Activated CD8-positive, alpha-beta T cell treated with anti-CD3 and anti-CD28 coated beads for 36 hours (primary cell): Measurements from ENCODE around the gene ARMC5. TPM values are rescaled to one million over a fixed set of nuclear protein-coding genes. Genes with fewer than 3 reads are reported as not detected.

ENCODE experiments used
- ATAC-seq: fragments of 200-7000 bp; cut with Tn5 transposase; one replicate; pipeline ENCODE4 v1.10.0; 2021; ENCODE audit warnings: mild to moderate bottlenecking, moderate library complexity
- CTCF ChIA-PET: fragments of 350-600 bp; sonication (Branson Sonifier 250); formaldehyde crosslinking; loops from one replicate; lab custom pipeline; 2021; ENCODE audit warnings: antibody characterized with exemption; lab: Charles Lee
- POLR2A ChIA-PET: fragments of 350-600 bp; sonication (Branson Sonifier 250); formaldehyde crosslinking; loops from one replicate; lab custom pipeline; 2021; ENCODE audit warnings: antibody characterized with exemption; lab: Charles Lee
- DNase-seq: peaks from one replicate; pipeline ENCODE4 v3.0.0-alpha.2; 2020
- H3K27ac Mint-ChIP-seq: one replicate; pipeline ENCODE4 v1.8.0; 2021; ENCODE audit warnings: mild to moderate bottlenecking, mixed read lengths
- H3K27me3 Mint-ChIP-seq: one replicate; pipeline ENCODE4 v1.8.0; 2021; ENCODE audit warnings: mixed read lengths
- H3K36me3 Mint-ChIP-seq: one replicate; pipeline ENCODE4 v1.8.0; 2021; ENCODE audit warnings: low read depth, mixed read lengths
- H3K4me1 Mint-ChIP-seq: one replicate; pipeline ENCODE4 v1.8.0; 2021; ENCODE audit warnings: low read depth, mixed read lengths
- H3K4me3 Mint-ChIP-seq: one replicate; pipeline ENCODE4 v1.8.0; 2021; ENCODE audit warnings: mild to moderate bottlenecking, moderate library complexity, mixed read lengths
- H3K9me3 Mint-ChIP-seq: one replicate; pipeline ENCODE4 v1.8.0; 2021; ENCODE audit warnings: mixed read lengths
- intact Hi-C: fragments of 100-400 bp; cut with micrococcal nuclease; formaldehyde crosslinking; loops from one replicate; pipeline ENCODE4 v1.10.0; 2022
- total RNA-seq, 2 experiments: library from RNA; stranded (reverse); gene quantifications; one replicate each; pipeline ENCODE4 v1.2.3, GENCODE V29; 2021
- TF ChIP-seq, protein P1 (sequence below): fragments of 200-600 bp; IDR thresholded peaks from one replicate; pipeline ENCODE4 v1.8.0; 2022; ENCODE audit warnings: antibody characterized with exemption, mild to moderate bottlenecking

The ARMC5 gene
- total RNA-seq, 2 experiments from 2014 or later = 8.2 to 10.0 TPM

DNA sequence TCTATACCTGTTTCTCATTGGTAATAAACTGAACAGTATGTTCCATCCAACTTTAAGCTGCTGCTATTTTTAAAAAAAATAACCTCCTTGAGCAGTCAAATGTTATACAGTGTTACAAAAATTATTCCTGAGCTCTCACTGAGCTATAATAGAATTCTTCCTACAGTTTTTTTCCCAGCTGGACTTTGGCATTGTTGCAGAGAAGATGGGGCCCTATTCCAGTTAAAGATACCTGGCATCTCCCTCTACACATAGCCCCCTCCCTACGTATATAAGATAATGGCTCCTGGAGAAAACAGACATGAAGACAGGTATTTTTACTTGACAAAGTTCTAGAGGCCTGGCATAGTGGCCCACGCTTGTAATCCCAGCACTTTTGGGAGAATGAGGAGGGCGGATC, 29.5 kb upstream of the ARMC5 start:
- Mint-ChIP-seq H3K9me3 (no peaks in the 10 kb centered on the region), H3K36me3 (no peaks in the 10 kb centered on the region), H3K4me3 (no peak overlapping the region), H3K4me1 (peaks cover 10% of the 10 kb centered on the region), H3K27ac (no peak overlapping the region), H3K27me3 (peaks cover 6% of the 10 kb centered on the region)
- POLR2A ChIA-PET = interaction anchor here (0.6 to 0.7 kb wide), 3 partner anchors 8 to 232 kb away, joined by 3 read pairs; partner anchors contain the start of gene ITGAD
- CTCF ChIA-PET = interaction anchor here (0.9 to 2.4 kb wide), 4 partner anchors 10 to 47 kb away, joined by 3 to 8 read pairs (median 5); no protein-coding TSS in a partner anchor
- ATAC-seq (no peak), DNase-seq (no peak)
- intact Hi-C loops = no loop called here
- TF ChIP-seq, protein P1, sequence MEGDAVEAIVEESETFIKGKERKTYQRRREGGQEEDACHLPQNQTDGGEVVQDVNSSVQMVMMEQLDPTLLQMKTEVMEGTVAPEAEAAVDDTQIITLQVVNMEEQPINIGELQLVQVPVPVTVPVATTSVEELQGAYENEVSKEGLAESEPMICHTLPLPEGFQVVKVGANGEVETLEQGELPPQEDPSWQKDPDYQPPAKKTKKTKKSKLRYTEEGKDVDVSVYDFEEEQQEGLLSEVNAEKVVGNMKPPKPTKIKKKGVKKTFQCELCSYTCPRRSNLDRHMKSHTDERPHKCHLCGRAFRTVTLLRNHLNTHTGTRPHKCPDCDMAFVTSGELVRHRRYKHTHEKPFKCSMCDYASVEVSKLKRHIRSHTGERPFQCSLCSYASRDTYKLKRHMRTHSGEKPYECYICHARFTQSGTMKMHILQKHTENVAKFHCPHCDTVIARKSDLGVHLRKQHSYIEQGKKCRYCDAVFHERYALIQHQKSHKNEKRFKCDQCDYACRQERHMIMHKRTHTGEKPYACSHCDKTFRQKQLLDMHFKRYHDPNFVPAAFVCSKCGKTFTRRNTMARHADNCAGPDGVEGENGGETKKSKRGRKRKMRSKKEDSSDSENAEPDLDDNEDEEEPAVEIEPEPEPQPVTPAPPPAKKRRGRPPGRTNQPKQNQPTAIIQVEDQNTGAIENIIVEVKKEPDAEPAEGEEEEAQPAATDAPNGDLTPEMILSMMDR = no peak

DNA sequence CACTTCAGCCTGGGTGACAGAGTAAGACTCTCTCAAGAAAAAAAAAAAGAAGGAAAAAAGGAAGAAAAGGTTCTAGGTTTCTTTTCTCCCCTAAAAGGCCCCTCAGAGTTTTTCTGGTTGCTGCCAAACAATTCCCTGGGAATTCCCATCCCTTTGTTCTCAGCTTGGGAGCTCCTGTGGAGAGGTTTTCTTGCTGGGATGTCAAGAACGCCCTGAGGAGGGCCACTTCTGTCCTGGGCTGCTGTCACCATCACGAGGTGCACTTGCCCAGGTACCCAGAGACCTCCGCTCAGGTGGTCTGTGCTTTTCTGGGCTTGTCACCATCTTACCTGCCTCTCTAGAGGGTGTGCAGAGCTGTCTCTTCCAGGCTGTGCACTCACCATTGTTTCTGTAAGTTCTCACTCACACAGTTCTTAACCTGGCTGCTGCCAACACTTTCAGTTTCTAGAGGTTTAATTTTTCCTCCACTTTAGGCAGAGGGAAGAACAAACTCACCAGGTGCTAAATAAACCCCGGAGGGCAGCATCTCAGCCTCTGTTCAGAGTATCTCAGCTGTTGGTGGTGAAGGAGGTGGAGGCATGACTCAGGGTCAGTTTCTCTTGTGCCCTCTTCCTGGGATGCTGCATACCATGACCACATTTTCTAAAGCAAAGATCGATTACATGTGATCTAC, 28.8 kb upstream of the ARMC5 start:
- Mint-ChIP-seq H3K9me3 (no peaks in the 10 kb centered on the region), H3K4me3 (no peak overlapping the region), H3K36me3 (no peaks in the 10 kb centered on the region), H3K27me3 (peaks cover 6% of the 10 kb centered on the region), H3K4me1 (peaks cover 10% of the 10 kb centered on the region), H3K27ac (no peak overlapping the region)
- CTCF ChIA-PET = interaction anchor here (0.9 to 3.1 kb wide), 4 partner anchors 10 to 48 kb away, joined by 3 to 12 read pairs (median 6); partner anchors contain the start of gene ZNF843
- intact Hi-C loops = no loop called here
- TF ChIP-seq, protein P1 = no peak
- DNase-seq (peak; percentile 28), ATAC-seq (peak; percentile 55)
- POLR2A ChIA-PET = interaction anchor here (0.6 to 2.0 kb wide), 4 partner anchors 9 to 37 kb away, joined by 3 to 4 read pairs (median 3); partner anchors contain the start of genes ITGAD and ZNF843

DNA sequence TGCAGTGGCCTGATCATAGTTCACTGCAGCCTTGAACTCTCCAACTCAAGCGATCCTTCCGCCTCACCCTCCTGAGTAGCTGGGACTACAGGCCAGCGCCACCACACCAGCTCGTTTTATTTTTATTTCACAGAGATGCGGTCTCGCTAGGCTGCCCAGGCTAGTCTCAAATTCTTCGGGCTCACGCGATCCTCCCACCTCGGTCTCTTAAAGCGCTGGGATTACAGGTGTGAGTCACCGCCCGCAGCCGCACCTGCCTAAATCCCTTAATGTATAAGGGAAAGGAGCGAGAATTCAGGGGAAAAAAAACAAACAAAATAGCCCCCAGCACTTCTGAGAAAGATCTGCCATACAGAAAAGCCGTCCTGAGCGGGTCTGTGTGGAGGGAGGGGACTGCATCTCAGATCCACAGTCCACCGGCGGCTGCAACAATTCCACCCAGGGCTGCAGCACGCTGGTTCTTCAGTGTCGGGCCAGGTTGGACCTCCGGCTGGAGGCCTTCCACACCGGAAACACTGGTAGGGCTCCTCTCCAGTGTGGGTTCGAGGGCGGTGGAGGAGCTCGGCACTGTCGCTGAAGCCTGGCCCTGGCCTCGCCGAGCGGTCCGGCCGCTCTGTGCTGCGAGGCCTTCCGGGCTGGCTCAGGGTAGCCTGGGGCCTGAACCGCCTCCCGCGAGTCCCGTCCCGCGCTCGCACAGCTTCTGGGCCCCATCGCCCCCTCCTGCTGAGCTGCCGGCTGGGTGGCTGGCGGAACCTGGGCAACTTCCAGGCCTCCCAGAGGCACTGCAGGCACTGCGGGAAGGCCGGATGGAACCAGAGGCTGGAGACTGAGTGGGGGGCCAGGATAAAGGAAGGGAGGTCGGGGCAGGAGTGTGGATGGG, 23.7 kb upstream of the ARMC5 start:
- Mint-ChIP-seq H3K4me3 (no peak overlapping the region), H3K36me3 (no peaks in the 10 kb centered on the region), H3K4me1 (peaks cover 20% of the 10 kb centered on the region), H3K27ac (no peak overlapping the region), H3K9me3 (no peaks in the 10 kb centered on the region), H3K27me3 (peaks cover 1% of the 10 kb centered on the region)
- POLR2A ChIA-PET = interaction anchor here (1.6 kb wide), 1 partner anchor 234 kb away, joined by 5 read pairs; no protein-coding TSS in a partner anchor
- DNase-seq (no peak), ATAC-seq (no peak)
- TF ChIP-seq, protein P1 = no peak
- CTCF ChIA-PET = interaction anchor here (1.1 to 1.6 kb wide), 2 partner anchors 53 to 166 kb away, joined by 3 to 4 read pairs; no protein-coding TSS in a partner anchor
- intact Hi-C loops = no loop called here

DNA sequence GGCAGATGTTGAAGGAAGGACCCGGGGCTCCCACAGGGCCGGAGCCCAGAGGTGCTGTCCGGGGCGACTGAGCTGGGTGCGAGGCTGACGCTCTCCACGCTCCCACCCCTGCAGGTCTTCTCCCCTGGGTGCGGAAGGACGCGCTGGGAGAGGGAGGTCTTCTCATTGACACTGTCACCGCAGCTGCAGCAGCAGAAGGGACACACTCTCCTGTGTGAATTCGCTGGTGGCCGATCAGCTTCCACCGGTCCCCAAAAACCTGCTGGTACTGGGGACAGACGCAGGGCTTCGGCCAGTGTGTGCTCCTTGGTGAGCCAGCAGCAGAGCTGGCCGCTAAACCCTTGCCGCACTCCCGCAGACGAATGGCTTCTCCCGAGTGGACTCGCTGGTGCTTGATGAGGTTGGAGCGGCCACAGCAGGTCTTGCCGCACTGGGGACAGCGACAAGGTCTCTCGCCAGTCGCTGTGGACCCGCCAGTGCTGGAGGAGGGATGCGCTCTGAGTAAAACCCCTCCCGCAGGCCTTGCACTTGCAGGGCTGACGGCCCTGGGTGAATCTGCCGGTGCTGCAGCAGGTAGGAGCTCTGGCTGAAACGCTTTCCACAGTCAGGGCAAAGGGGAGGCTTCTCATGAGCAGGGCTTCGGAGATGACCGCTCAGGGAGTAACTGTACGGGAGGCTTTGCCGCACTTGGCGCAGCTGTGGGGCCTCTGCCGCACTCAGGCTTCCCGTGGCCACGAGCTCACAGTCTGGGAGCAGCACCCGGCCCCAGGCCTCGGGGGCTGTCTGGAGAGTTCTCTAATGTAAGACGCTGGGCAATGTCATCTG, 22.9 kb upstream of the ARMC5 start:
- Mint-ChIP-seq H3K36me3 (no peaks in the 10 kb centered on the region), H3K4me1 (peaks cover 16% of the 10 kb centered on the region), H3K27me3 (peaks cover 3% of the 10 kb centered on the region), H3K4me3 (no peak overlapping the region), H3K27ac (no peak overlapping the region), H3K9me3 (no peaks in the 10 kb centered on the region)
- intact Hi-C loops = no loop called here
- CTCF ChIA-PET = interaction anchor here (1.1 to 1.6 kb wide), 2 partner anchors 54 to 167 kb away, joined by 3 to 4 read pairs; no protein-coding TSS in a partner anchor
- POLR2A ChIA-PET = interaction anchor here (1.6 kb wide), 1 partner anchor 235 kb away, joined by 5 read pairs; no protein-coding TSS in a partner anchor
- DNase-seq = no peak
- no peak for ATAC-seq
- TF ChIP-seq, protein P1 = no peak
